Neutrophil (primary cell): ENCODE data around the gene HOXB5.

Experiments
- H3K27ac ChIP-seq: fragments of 200-600 bp; sonication (generic); 2 replicates; pipeline ENCODE4 v1.5.1; 2016; ENCODE audit warnings: mild to moderate bottlenecking, moderate library complexity
- H3K27me3 ChIP-seq: fragments of 200-600 bp; sonication (generic); 2 replicates; pipeline ENCODE4 v1.6.0; 2016; ENCODE audit warnings: mild to moderate bottlenecking
- H3K36me3 ChIP-seq: fragments of 200-600 bp; sonication (generic); 2 replicates; pipeline ENCODE4 v1.5.1; 2017
- H3K4me1 ChIP-seq, 2 experiments: fragments of 200-600 bp in 1 of 2; sonication (generic) in 1 of 2; 1 replicate in 1 of 2; 2 replicates in 1 of 2; pipeline versions ENCODE4 v1.5.1 to v1.6.1; 2013 to 2016; ENCODE audit warnings: low read depth in 1 of 2, low read length in 1 of 2, mild to moderate bottlenecking in 1 of 2, moderate library complexity in 1 of 2; ENCODE audit not compliant: control insufficient read depth in 1 of 2, insufficient read depth in 1 of 2
- H3K4me3 ChIP-seq, 2 experiments: fragments of 200-600 bp in 1 of 2; sonication (generic) in 1 of 2; 1 replicate in 1 of 2; 2 replicates in 1 of 2; pipeline ENCODE4 v1.5.1; 2013 to 2016; ENCODE audit warnings: low read depth in 1 of 2, low read length in 1 of 2, mild to moderate bottlenecking in 1 of 2, moderate library complexity in 1 of 2
- H3K9me3 ChIP-seq: fragments of 200-600 bp; sonication (generic); 2 replicates; pipeline ENCODE4 v1.5.1; 2016
- TF ChIP-seq, protein P1 (sequence below): fragments of 200-600 bp; sonication (generic); IDR thresholded peaks from 2 replicates; pipeline ENCODE4 v1.5.1; 2016; ENCODE audit warnings: antibody characterized with exemption

The HOXB5 gene

DNA sequence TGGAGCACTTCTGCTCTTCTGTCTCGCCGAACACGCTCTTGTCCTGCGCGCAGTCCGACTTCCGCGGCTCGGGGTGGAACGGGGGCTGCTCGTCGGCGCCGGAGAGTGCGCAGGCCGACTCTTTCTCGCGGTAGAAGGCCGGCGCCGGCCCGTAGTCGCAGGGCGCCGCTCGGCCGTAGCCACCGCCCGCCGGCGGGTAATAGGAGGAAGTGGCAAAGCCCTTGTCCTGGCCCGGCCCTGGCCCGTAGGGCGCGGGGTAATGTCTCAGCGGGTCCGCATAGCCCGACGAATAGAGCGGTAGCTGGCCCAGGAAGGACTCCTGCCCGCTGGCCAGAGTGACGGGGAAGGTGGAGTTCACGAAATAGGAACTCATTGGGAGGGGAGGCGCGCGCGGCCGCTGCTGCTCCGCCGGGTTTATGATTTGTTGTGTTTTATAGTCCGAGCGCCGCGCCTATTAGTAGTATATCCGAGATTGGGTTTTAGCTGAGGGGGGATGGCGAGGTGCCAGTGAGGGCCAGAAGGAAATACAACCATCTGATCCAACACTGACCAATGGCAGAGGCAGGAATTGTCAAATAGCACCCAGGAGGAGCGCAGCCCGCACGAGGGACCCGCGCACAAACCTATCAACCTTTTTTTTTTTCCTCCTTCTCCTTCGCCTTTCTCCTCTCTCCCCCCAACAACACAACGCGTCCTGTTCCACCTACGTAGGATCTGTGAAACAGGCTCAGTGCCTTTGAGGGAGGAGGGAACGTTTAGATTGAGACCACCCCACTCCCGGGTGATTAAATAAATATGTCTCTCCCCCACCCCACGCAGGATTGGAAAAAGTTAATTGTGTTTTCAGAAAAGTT, 4.4 kb upstream of the HOXB5 start:
- Histone ChIP-seq H3K27ac (no peak overlapping the region), H3K4me3 (peak overlapping the region in 1 of 2 experiments; percentile 5), H3K27me3 (peaks cover 100% of the 10 kb centered on the region), H3K4me1 (peaks cover 6 to 15% of the 10 kb centered on the region in 2 experiments), H3K36me3 (no peaks in the 10 kb centered on the region), H3K9me3 (no peaks in the 10 kb centered on the region)
- TF ChIP-seq, protein P1, sequence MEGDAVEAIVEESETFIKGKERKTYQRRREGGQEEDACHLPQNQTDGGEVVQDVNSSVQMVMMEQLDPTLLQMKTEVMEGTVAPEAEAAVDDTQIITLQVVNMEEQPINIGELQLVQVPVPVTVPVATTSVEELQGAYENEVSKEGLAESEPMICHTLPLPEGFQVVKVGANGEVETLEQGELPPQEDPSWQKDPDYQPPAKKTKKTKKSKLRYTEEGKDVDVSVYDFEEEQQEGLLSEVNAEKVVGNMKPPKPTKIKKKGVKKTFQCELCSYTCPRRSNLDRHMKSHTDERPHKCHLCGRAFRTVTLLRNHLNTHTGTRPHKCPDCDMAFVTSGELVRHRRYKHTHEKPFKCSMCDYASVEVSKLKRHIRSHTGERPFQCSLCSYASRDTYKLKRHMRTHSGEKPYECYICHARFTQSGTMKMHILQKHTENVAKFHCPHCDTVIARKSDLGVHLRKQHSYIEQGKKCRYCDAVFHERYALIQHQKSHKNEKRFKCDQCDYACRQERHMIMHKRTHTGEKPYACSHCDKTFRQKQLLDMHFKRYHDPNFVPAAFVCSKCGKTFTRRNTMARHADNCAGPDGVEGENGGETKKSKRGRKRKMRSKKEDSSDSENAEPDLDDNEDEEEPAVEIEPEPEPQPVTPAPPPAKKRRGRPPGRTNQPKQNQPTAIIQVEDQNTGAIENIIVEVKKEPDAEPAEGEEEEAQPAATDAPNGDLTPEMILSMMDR = no peak

DNA sequence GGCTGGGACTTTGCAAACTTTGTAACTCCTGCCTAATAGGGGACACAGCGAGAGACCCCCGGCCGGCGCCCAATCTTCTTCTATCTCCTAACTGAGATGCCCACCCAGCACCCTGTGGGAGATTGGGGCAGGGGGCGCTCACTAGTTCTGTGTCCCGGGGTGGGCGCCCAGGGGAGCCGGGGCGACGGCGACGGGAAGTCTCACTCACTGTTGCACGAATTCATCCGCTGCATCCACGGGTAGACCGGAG, 3.9 kb upstream of the HOXB5 start:
- TF ChIP-seq, protein P1 = no peak
- H3K27ac ChIP-seq = no peak overlapping the region
- H3K4me3 ChIP-seq = peak overlapping the region in 1 of 2 experiments; percentile 5

DNA sequence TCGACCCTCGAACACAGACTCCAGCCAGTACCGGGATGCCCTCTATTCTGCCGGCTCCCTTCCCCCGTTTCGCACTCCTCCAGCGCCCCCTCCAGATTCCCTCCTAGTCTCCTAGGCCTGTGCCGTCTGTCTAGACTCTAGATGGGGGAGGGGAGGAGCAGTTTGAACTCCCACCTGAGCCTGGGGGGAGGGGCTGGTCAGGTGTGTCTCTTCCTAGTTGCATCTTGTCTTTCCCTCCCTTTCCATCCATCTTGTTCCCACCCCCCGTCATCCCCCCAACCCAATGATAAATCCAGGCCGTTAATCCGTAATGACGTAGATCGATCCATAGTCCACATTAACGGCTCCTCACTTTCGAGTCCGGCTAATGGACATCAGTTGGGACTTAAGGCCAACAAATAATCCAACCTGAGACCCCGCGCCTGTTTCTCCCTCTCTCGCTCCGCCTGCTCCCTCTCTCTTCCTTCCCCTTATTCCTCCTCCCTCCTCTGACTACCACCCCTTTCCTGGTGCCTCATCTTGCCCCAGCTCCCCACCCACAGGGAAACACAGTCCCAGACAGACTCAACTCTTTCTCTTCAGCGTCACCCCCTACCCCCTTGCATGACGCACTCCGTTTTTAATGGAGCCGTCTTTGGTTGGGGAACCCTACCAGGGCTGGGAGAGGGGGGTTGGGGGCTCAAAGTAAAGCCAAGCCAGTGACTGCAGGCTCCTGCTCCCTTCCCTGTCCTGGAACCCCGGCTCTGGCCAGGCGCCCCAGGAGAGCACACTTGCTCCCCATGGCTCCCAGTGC, 3.4 kb upstream of the HOXB5 start:
- Histone ChIP-seq H3K4me3 (no peak overlapping the region), H3K27ac (no peak overlapping the region), H3K36me3 (no peaks in the 10 kb centered on the region), H3K27me3 (peaks cover 100% of the 10 kb centered on the region), H3K4me1 (peaks cover 6 to 16% of the 10 kb centered on the region in 2 experiments), H3K9me3 (no peaks in the 10 kb centered on the region)
- TF ChIP-seq, protein P1 = no peak

More for the DNA sequence above, 3.9 kb upstream of the HOXB5 start:
- no peaks in the 10 kb centered on the region for H3K36me3 ChIP-seq
- peaks cover 6 to 16% of the 10 kb centered on the region in 2 experiments for H3K4me1 ChIP-seq
- H3K9me3 ChIP-seq = no peaks in the 10 kb centered on the region
- peaks cover 100% of the 10 kb centered on the region for H3K27me3 ChIP-seq

DNA sequence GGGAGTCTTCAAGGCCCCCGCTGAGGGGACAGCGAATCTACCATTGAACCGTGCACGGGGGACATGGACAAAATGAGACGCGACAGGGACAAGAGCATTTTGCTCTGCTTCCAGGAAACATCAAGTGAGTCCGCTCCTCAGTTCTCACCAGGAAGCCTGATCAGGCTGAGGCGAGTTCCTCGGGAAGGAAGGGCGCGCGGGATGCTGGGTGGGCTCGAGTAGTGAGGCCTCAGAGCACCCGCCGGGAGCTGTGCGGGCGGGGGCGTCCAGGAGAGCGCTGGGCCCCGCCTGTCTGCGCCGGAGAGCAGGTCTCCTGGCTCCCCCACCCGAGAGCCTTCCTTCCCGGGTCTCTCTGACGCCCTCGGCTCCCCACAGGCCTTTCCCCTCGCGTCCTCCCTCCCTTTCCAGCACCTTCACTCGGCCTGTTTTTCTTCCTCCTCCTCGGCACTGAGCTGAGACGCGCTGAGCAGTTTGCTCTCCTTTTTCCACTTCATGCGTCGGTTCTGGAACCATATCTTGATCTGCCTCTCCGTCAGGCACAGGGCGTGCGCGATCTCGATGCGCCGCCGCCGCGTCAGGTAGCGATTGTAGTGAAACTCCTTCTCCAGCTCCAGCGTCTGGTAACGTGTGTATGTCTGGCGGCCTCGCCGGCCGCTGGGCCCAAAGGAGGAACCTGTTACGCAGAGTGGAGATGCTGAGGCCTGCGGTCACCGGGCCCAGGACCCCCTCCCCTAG, 2.6 kb upstream of the HOXB5 start:
- Histone ChIP-seq H3K27ac (no peak overlapping the region), H3K36me3 (no peaks in the 10 kb centered on the region), H3K4me1 (peaks cover 6 to 16% of the 10 kb centered on the region in 2 experiments), H3K9me3 (no peaks in the 10 kb centered on the region), H3K4me3 (no peak overlapping the region), H3K27me3 (peaks cover 100% of the 10 kb centered on the region)
- TF ChIP-seq, protein P1 = no peak

DNA sequence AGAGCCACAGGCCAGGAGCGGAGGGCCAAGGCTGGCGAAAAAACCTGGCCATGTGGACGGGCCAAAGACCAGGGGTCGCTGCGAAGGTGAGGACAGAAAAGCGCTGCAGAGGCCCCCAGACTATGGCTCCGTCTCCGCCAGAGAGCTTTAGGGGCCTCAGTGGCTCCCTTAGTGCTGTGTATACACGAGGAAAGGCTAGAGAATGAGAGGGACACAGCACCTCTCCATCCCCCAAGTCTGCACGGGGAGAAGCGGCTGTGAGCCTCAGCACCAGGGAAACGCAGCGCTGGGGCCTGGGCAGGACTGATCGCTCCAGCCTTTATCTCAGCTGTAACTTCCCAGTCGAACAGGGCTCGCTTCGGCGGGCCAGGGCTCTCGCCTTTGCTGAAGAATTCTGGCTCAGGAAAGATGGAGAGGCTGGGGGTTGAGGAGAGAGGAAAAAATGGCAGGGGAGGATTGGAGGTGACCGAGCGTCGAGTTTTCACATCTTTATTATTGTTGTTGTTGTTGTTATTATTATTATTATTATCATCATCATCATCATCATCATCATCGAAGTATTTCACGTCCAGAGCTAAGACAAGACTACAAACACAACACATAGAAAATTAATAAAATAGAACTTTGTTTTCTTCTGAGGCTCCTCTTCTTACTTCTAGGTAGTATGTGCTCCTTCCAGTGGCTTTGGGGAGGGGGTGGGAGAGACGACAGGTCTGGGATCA, 1.9 kb upstream of the HOXB5 start:
- H3K36me3 ChIP-seq = no peaks in the 10 kb centered on the region
- H3K27me3 ChIP-seq = peaks cover 100% of the 10 kb centered on the region
- H3K27ac ChIP-seq = no peak overlapping the region
- H3K9me3 ChIP-seq = no peaks in the 10 kb centered on the region
- no peak overlapping the region for H3K4me3 ChIP-seq
- TF ChIP-seq, protein P1 = no peak
- peaks cover 6 to 16% of the 10 kb centered on the region in 2 experiments for H3K4me1 ChIP-seq
